AG04449 (cell line): Measurements from ENCODE around the gene LIG1.

Experiments used
- CTCF ChIA-PET: fragments of 350-600 bp; formaldehyde crosslinking; extraction: SDS; loops from one replicate; lab custom pipeline; 2021; ENCODE audit warnings: antibody characterized with exemption; lab: Yijun Ruan, JAX
- POLR2A ChIA-PET: fragments of 400-600, 350-600 bp; formaldehyde crosslinking; extraction: SDS; loops from one replicate; lab custom pipeline; 2020; ENCODE audit warnings: antibody characterized with exemption, inconsistent platforms; lab: Yijun Ruan, JAX
- DNase-seq: peaks from one replicate; pipeline ENCODE4 v3.0.0-alpha.2; 2010; ENCODE audit warnings: low read depth, low spot score
- H3K4me3 ChIP-seq: 2 replicates; pipeline ENCODE4 v1.5.1; 2011; ENCODE audit warnings: low read depth, mild to moderate bottlenecking, control low read depth, low read length
- TF ChIP-seq, protein P1 (sequence below): IDR thresholded peaks from one replicate; pipeline ENCODE4 v1.5.1; 2011; ENCODE audit warnings: mild to moderate bottlenecking, moderate library complexity, low read length, control low read depth, inconsistent platforms; ENCODE audit not compliant: insufficient read depth; ENCODE audit errors: missing control alignments

Gene LIG1

GRCh38 chr19:48158210-48158790 lies 11.8 kb downstream of the LIG1 start:
- CTCF ChIA-PET, result interaction anchor here (1.1 to 15.4 kb wide), 4 partner anchors 11 to 194 kb away, joined by 3 to 312 read pairs (median 8); no protein-coding TSS in a partner anchor
- no peak overlapping the region for H3K4me3 ChIP-seq
- POLR2A ChIA-PET, result no interaction called here
- TF ChIP-seq, protein P1, sequence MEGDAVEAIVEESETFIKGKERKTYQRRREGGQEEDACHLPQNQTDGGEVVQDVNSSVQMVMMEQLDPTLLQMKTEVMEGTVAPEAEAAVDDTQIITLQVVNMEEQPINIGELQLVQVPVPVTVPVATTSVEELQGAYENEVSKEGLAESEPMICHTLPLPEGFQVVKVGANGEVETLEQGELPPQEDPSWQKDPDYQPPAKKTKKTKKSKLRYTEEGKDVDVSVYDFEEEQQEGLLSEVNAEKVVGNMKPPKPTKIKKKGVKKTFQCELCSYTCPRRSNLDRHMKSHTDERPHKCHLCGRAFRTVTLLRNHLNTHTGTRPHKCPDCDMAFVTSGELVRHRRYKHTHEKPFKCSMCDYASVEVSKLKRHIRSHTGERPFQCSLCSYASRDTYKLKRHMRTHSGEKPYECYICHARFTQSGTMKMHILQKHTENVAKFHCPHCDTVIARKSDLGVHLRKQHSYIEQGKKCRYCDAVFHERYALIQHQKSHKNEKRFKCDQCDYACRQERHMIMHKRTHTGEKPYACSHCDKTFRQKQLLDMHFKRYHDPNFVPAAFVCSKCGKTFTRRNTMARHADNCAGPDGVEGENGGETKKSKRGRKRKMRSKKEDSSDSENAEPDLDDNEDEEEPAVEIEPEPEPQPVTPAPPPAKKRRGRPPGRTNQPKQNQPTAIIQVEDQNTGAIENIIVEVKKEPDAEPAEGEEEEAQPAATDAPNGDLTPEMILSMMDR, result no peak
- DNase-seq, result no peak

DNA sequence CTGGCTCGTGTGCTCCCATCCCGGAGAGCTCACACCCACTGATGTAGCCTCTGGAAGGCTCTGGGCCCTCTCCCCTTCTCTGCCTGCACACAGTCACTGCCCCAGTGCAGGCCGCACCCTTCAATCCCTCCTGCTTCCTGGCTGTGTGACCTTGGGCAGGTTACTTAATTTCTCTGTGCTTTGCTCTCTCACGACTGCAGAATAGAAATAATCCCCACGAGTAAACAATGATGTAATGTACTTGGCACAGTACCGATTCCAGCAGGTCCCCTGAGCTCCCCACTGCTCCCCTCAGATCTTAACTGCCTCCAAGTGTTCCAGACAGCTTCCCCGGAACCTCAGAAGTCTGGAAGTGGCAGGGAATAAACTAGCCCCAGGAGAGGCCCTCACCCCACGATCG lies 16.1 kb downstream of the LIG1 start:
- POLR2A ChIA-PET, result interaction anchor here (0.6 kb wide), 1 partner anchor 43 kb away, joined by 3 read pairs; the partner anchor contains the start of gene PLA2G4C
- TF ChIP-seq, protein P1, result no peak
- CTCF ChIA-PET, result interaction anchor here (1.3 to 15.4 kb wide), 8 partner anchors 12 to 190 kb away, joined by 3 to 312 read pairs (median 6); partner anchors contain the start of gene PLA2G4C
- H3K4me3 ChIP-seq, result no peak overlapping the region
- no peak for DNase-seq

DNA sequence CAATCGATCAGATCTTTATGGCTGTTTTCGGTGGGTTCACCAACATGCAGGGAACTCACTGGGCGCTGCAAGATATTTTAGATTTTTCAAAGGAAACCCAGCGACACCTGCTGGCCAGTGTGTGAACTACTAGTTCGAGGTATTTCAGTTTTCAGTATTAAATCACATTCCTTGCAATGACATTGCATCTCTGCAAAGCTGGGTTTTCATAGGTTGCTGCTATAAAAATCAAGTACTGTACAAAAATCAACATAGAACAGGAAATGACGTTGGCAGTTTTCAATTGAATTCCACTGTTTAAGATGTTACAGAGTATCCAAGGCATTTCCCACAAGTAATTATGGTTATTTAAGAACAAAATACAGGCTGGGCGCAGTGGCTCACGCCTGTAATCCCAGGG lies 17.6 kb downstream of the LIG1 start:
- H3K4me3 ChIP-seq, result no peak overlapping the region
- peak; percentile 29 for DNase-seq
- CTCF ChIA-PET, result interaction anchor here (0.7 to 15.4 kb wide), 22 partner anchors 8 to 188 kb away, joined by 3 to 312 read pairs (median 4); partner anchors contain the start of genes PLA2G4C and ZSWIM9
- TF ChIP-seq, protein P1, result peak; percentile 64
- POLR2A ChIA-PET, result interaction anchor here (0.6 kb wide), 1 partner anchor 163 kb away, joined by 4 read pairs; no protein-coding TSS in a partner anchor

DNA sequence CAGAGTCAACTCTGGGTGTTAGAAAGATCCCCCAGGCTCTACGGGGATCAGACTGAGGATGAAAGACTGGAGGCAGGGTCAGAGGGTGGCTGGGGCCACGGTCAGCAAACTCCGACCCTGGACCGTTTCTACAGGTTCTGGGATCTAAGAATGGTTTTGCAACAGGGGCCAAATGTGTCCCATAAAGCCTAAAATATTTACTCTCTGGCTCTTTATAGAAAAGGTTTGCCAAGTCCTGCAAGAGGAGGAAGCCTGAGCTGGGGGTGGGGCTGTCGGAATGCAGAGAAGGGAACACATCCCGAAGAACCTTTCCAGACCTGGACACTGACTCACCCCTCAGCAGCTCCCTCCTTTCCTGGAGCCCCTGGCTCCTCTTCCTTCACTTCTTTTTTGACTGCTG lies 20.7 kb downstream of the LIG1 start:
- ChIA-PET CTCF (interaction anchor here (0.9 to 15.4 kb wide), 3 partner anchors 10 to 185 kb away, joined by 3 to 312 read pairs (median 196); partner anchors contain the start of gene PLA2G4C), POLR2A (no interaction called here)
- H3K4me3 ChIP-seq, result no peak overlapping the region
- TF ChIP-seq, protein P1, result no peak
- no peak for DNase-seq

- POLR2A ChIA-PET, result no interaction called here
- CTCF ChIA-PET, result interaction anchor here (8.6 to 15.4 kb wide), 2 partner anchors 42 to 184 kb away, joined by 196 to 312 read pairs; partner anchors contain the start of gene PLA2G4C
- TF ChIP-seq, protein P1, result no peak
- H3K4me3 ChIP-seq, result no peak overlapping the region
- no peak for DNase-seq
Measured at GRCh38 chr19:48148576-48148975, 21.6 kb downstream of the LIG1 start.

DNA sequence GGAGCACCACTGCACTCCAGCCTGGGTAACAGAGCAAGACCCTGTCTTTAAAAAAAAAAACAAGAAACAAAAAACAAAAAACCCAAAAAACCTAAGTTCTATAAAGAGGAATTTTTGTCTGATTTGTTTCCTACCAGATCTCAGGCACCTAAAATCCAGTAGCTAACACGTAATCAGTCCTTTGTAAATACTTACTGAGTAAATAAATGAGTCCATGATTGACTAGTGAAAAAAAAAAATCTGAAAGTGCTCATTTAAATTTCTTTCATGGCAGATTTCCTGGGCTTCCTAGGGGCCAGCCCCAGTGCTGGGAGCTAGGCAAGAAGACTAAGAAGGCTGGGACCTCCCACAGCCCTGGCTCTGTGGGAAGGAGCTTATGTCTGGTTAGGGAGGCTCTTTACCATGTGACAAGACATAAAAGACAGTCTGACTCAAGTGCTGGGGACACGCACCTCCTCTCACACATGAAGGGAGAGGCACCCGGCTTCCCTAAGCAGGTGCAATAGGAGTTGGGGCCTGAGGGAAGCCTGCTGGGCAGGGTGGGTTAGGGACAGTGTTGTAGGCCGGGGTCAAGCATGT lies 22.5 kb downstream of the LIG1 start:
- no peak for DNase-seq
- TF ChIP-seq, protein P1, result no peak
- CTCF ChIA-PET, result interaction anchor here (0.6 to 15.4 kb wide), 4 partner anchors 9 to 183 kb away, joined by 3 to 312 read pairs (median 8); no protein-coding TSS in a partner anchor
- POLR2A ChIA-PET, result no interaction called here
- no peak overlapping the region for H3K4me3 ChIP-seq
